HG03095 (cell line): ENCODE measurements around the gene FAM13B.
"Not testable (repeated sequence)": the region's sequence is repeated elsewhere in the genome, so short reads cannot be mapped to it uniquely, and the experiment has no call there.

Source experiments
- ATAC-seq: cut with Tn5 transposase; IDR thresholded peaks from one replicate; pipeline ENCODE4 v1.9.1; 2021; ENCODE audit warnings: moderate library complexity; ENCODE audit not compliant: unreplicated experiment

The FAM13B gene

DNA sequence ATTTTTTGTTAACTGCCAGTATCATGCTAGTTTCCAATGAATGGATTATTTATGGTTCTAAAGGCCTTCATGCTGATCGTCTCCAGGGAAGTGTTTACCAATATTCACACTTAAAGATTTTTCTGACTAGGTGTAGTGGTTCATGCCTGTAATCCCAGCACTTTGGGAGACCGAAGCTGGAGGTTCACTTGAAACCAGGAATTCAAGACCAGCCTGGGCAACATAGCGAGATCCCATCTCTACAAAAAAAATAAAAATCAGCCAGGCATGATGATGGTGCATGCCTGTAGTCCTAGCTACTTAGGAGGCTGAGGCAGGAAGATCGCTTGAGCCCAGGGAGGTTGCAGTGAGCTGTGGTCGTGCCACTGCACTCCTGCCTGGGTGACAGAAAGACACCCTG lies 43.5 kb downstream of the FAM13B start:
- ATAC-seq = no peak

DNA sequence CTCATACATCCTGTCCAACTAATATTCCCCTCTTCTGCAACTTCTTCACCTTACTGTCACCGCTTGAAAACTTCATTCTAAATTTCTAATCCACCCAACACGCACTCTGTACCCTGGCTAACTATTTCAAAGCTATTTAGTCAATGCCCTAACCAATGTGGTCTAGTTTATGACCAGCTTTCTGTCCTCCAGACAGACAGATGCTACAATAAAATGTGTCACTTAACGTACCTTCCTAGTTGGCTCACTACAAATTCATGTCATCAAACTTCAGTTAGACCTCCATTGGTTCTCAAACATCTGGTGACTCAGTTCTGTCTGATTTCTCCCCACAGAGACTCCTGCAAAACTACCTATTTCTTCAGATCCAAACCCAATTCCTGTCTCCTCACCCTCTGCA lies 57.7 kb downstream of the FAM13B start:
- no peak for ATAC-seq

DNA sequence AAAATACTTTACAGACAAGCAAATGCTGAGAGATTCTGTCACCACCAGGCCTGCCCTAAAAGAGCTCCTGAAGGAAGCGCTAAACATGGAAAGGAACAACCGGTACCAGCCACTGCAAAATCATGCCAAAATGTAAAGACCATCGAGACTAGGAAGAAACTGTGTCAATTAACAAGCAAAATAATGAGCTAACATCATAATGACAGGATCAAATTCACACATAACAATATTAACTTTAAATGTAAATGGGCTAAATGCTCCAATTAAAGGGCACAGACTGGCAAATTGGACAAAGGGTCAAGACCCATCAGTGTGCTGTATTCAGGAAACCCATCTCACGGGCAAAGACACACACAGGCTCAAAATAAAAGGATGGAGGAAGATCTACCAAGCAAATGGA lies 62.5 kb downstream of the FAM13B start:
- not testable (repeated sequence) for ATAC-seq

DNA sequence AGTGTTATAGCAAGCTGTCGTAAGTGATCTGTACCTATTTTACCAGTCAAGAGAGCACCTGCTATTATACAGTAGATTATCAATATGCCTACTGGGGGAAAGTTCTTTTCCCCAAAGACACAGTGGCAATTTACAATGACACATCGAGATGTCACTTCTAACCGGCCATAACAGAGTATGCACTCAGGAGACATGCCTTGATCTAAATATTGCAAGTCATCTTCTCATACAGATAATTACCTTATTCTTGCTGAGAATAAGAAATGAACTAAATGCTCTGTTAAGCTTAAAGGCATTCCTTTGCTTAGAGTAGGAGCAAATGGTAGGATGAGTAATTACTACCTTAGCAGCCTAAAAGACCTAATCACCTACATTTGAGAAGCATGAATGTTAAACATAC lies 72.1 kb downstream of the FAM13B start:
- ATAC-seq = no peak

DNA sequence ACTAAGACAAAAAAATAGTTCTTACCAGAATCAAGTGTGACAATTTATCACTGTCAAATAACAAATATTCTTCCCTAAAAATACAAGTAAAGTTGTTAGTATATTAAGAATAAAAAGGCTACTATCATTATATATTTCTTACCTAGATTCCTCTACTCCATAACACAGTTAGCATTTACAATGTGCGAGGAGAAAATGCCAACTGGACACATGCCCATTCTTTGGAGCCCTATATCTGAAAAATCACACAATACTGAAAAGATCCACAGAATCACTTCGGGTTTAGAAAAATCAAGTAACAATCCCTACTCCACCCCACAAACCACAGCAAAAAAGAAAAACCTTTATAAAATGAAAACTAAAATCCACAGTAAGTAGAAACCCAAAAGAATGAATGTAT lies 72.7 kb downstream of the FAM13B start:
- no peak for ATAC-seq

DNA sequence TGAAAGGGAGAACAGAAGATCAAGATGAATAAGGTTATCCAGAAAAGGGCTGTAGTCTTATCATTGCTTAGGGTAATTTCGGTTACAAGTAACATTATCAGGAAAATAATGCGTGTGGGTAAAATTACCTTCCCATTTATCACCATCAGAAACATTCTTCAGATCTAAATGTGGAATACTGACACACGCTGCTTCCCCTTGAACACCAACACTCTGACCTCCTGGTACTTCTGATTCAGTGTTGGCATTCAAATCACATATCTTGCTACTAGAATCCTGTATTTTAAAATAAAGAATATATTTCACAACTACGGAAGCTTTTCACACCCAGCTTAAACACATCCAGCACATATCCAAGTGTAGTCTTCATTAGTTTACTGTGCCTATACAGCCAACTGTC lies 73.4 kb downstream of the FAM13B start:
- ATAC-seq = no peak

GRCh38 chr5:137957948-137958347 lies 74.9 kb downstream of the FAM13B start:
- ATAC-seq = no peak

- ATAC-seq = no peak
Observed at GRCh38 chr5:137954131-137954879, 78.6 kb downstream of the FAM13B start.

- no peak for ATAC-seq
Observed at GRCh38 chr5:137945825-137946224, 87.1 kb downstream of the FAM13B start.

DNA sequence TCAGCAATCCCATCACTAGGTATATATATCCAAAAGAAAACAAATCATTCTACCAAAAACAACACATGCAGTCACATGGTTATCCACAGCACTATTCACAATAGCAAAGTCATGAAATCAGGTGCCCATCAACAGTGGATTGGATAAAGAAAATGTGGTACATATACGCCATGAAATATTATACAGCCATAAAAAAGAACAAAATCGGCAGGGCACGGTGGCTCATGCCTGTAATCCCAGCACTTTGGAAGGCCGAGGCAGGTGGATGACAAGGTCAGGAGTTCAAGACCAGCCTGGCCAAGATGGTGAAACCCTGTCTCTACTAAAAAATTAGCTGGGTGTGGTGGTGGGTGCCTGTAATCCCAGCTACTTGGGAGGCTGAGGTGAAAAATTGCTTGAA lies 88.6 kb downstream of the FAM13B start:
- ATAC-seq = not testable (repeated sequence)

GRCh38 chr5:137939331-137939730 lies 93.5 kb downstream of the FAM13B start:
- no peak for ATAC-seq

GRCh38 chr5:137938751-137939143 lies 94.1 kb downstream of the FAM13B start:
- ATAC-seq = peak; percentile 43

DNA sequence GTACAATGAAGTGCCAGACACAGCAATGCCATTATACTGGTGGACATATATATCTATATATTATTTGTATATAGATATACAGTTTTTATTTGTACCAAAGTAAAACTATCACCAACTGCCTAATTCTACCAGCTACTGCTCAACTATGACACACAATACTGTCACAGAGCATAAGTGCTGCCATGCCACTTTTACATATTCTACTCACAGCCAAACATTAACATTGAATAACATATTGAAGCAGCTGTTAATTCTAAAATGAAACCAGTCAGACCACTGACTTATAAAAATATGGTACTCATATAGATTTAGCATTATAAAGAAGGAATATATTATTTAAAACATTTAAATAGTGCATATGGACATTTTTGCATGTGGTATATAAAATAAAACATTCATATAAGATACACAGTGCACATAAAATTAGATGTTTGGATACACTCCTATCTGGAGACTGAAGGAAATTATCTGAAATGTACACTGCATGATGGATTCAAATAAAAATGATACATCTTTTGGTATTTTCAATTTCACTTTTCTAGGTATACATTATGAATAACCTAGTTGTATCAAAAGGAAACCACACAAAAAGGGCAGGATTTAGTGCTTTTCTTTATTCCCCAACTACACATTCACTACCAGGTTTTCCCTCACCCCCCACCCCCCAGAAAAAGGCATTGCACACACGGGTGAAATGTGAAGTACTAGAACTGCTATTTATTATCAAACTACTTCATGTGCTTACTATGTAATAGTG lies 94.7 kb downstream of the FAM13B start:
- ATAC-seq = no peak

GRCh38 chr5:137935694-137936093 lies 97.2 kb downstream of the FAM13B start:
- ATAC-seq = no peak

- ATAC-seq = no peak
Observed at GRCh38 chr5:137935190-137935589, 97.7 kb downstream of the FAM13B start.

GRCh38 chr5:137933491-137933911 lies 99.4 kb downstream of the FAM13B start:
- no peak for ATAC-seq

DNA sequence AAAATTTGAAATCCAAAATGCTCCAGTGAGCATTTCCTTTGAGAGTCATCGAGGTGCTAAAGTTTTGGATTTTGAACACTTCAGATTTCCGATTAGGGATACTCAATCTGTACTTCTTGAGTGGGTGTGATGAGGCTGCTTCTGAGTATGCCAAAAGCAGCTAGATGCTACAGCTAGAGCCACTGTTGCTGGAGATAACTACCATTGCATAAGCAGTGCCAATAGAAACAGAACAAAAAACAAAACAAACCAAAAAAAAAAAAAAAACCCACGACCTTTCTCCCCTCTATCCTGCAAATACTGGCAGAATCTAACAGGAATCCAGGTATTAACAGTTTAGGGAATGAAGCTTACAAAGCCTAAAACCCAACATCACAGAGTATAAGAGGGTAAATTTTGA lies 100.1 kb downstream of the FAM13B start:
- ATAC-seq = no peak

DNA sequence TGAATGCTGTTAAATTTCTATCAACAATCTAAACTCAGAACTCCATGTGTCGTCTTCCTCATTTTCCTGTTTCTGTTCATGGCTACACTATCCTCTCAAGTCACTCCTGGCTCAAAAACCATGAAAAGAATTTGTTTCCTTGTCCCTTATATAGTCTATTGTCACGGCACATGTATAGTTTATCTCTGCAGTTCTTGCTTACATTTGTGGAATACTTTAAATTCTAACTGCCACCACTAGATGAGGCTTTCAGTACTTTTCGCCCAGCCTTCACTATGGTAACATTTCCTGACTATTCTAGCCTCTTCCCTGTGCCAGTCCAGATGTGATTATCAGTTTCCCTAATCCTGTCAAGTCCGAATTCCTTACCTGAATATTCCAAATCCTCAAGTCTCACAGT lies 109.0 kb downstream of the FAM13B start:
- no peak for ATAC-seq

GRCh38 chr5:137921931-137922330 lies 110.9 kb downstream of the FAM13B start:
- no peak for ATAC-seq

DNA sequence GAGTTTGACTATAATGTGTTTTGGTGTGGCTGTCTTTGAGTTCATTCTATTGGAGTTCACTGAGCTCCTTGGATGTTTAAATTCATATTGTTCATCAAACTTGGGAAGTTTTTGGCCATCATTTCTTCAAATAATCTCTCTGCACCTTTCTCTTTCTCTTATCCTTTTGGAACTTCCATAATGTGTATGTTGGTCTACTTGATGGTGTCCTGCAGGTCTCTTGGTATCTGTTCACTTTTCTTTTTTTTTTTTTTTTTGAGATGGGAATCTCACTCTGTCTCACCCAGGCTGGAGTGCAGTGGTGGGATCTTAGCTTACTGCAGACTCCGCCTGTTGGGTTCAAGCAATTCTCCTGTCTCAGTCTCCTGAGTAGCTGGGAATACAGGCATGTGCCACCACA lies 116.0 kb downstream of the FAM13B start:
- no peak for ATAC-seq

- no peak for ATAC-seq
Observed at GRCh38 chr5:137914758-137915157, 118.1 kb downstream of the FAM13B start.

DNA sequence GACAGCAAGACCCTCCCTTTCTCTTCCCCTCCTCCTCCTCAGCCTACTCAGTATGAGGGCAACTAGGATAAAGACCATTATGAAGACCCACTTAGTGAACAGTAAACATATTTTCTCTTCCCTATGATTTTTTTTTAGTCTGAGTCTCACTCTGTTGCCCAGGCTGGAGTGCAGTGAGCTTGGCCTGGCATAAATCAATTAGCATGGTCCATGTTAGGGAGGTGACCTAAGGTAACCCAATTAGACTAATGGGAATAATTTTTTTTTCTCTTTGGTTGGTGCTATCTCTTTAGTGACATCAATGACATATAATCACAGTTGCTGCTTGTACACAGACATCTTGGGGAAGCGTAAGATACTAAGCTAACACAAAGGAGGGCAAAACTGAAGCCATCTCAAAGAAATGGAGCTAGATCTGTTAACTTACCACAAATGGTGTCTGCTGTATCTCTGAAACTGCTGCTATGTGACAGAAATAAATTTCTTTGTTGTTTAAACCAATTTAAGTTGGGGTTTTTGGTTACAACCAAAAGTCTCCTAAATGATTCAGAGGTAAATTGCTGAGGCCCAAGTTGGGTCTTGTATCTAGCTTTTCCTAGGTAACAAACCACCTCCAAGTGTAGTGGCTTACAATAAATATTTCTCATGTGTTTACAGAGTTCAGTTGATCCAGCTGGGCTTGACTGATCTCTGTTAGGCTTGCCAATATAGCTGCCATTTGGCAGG lies 130.3 kb downstream of the FAM13B start:
- ATAC-seq = no peak
